SW 1271 (cell line): Measurements from ENCODE around the gene HDHD2.
"Not testable (repeated sequence)": the region's sequence is repeated elsewhere in the genome, so short reads cannot be mapped to it uniquely, and the experiment has no call there.

Experiments
- DNase-seq, 2 experiments: peaks; one replicate each; lab custom pipeline; 2025; lab: John Stamatoyannopoulos, UW

The HDHD2 gene, protein sequence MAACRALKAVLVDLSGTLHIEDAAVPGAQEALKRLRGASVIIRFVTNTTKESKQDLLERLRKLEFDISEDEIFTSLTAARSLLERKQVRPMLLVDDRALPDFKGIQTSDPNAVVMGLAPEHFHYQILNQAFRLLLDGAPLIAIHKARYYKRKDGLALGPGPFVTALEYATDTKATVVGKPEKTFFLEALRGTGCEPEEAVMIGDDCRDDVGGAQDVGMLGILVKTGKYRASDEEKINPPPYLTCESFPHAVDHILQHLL

GRCh38 chr18:47150029-47150823, at the start of gene HDHD2:
Gene HDHD2, minus strand, starts transcription at chr18:47150500. Its CDS starts 14,061 bp downstream, at chr18:47136439.
- DNase-seq: peak; percentile 17 to 63

DNA sequence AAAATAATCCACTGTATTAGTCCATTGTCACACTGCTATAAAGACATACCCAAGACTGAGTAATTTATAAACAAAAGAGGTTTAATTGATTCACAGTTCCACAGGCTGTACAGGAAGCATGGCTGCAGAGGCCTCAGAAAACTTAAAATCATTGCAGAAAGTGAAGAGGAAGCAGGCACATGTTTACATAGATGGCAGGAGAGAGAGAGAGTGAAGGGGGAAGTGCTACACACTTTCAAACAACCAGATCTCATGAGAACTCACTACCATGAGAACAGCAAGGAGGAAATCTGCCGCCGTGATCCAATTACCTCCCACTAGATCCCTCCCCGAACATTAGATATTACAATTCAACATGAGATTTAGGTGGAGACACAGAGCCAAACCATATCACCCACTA, 45.7 kb upstream of the HDHD2 start:
- DNase-seq: not testable (repeated sequence)

DNA sequence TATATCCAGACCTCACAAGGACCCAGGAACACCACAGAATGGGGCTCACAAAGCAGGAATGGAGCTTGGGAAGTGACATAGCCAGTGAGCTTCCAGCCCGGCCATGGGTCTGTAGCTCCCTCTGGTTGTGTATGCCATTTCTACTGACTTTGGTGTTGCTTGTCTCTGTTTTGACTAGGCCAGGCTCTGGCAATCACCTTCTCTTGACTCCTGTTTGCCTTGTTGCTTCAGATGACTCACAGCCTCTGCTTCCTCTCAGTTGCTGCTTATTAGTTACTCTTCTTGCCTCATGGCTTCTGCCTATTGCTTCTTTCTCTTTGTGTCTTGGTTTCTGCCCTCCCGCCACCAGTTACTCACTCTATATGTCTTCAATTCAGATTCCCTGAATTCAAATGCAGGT, 41.7 kb upstream of the HDHD2 start:
- no peak for DNase-seq

DNA sequence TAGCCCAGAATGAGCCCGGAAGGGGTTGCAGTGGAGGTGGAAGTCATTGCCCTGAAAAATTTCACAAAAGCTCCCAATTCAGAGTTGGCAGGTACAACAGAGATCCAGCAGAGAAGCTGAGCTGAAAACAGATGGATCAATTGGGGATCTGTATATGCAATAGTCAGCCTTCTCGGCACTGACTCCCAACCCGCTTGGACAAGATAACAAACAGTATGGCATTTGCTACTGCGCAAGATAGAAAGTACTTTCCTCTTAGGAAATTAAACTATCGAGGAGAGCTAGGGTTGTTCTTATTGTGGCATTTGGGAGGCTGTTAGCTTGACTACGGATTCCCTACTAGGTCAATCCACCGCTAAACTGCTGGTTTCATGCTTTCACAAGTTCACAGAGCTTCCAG, 37.4 kb upstream of the HDHD2 start:
- DNase-seq: no peak

- no peak for DNase-seq
These were observed 34.2 kb upstream of the HDHD2 start for GRCh38 chr18:47184419-47185050.

GRCh38 chr18:47182156-47182555, 31.9 kb upstream of the HDHD2 start:
- DNase-seq: not testable (repeated sequence)

DNA sequence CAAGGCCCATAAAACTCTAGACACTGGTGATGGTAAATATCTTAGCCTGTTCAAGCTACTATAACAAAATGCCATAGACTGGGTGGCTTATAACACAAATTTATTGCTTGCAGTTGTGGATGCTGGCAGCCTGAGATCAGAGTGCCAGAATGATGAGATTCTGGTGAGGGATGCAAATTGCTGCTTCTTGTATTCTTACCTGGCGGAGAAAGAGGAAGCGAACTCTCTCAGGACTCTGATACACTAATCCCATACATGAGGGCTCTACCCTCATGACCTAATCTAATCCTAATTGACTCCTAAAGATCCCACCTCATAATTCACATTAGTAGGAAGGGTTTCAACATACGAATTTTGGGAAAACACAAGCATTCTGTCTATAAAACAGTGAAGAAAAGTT, 30.5 kb upstream of the HDHD2 start:
- DNase-seq: no peak

- no peak for DNase-seq
These were observed 29.2 kb upstream of the HDHD2 start for GRCh38 chr18:47179520-47179919.

DNA sequence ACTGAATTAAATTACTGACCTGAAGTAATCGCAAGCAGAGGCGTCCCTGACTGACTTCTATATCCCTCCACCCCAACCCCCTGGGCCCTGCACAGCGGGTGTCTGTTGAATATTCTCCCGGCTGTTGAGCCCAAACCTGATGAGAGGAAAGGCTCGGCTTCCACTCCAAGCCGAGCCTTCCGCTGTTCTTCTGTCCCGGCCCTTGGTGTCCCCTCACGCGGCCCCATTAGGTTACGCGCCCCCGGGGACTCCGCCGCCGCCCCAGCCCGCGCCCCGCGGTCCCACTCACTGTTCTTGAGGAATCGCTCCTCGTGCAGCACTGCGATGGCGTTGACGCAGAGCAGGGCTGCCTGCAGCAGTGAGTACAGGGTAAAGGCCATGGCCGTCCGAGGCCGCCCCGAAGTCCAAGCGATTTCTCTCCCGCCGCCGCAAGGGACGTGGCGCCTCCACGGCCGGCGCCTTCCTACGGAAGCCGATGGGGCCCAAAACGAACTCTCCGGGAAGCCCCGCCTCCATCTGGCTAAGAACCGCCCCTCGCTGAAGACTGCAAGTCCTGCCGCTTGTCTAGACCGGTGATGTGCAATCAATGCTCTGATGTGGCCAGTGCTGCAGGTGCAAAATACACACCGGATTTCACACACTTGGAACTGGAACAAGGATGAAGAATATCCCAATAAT, 25.7 kb upstream of the HDHD2 start, which contains the start of gene IER3IP1:
Gene IER3IP1, minus strand, starts transcription at position 467 of the 678 bp plus-strand sequence. Its CDS starts 87 bp downstream, at position 380.
- peak; percentile 23 to 80 for DNase-seq

DNA sequence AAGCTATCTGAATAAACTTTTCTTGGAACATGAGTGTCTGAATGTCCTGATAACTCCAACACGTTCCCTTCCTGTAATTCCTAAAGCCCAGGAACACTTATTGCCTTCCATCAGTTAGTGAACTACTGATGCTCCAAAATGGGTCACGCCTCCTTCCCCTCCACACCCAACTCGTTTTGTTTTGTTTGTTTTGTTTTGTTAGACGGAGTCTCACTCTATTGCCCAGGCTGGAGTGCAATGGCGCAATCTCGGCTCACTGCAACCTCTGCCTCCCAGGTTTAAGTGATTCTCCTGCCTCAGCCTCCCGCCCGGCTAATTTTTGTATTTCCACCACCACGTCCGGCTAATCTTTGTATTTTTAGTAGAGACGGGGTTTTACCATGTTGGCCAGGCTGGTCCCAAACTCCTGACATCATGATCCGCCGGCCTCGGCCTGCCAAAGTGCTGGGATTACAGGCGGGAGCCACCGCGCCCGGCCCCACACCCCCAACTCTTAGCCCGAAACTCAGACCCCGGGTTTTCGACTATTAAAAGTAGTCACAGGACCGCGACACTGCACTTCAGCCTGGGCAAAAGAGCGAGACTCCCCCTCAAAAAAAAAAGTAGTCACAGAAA, 25.1 kb upstream of the HDHD2 start:
- DNase-seq: no peak

GRCh38 chr18:47174545-47175116, 24.3 kb upstream of the HDHD2 start:
- no peak for DNase-seq

GRCh38 chr18:47172476-47172875, 22.2 kb upstream of the HDHD2 start:
- DNase-seq: no peak

DNA sequence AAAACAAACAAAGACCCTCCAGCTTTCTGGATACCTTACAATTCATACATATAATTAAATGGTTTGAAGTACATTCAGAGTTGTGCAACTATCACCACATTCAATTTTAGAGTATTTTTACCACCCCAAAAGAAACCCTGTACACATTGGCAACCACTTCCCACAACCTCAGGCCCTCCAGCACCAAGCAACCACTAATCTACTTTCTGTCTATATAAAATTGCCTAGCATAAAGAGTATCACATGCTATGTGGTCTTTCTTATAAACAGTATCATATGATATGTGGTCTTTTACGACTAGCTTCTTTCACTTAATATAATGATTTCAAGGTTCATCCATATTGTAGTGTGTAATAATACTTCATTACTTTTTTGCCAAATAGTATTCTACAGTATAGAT, 18.6 kb upstream of the HDHD2 start:
- DNase-seq: no peak

GRCh38 chr18:47168509-47168908, 18.2 kb upstream of the HDHD2 start:
- DNase-seq: no peak

GRCh38 chr18:47166294-47166693, 16.0 kb upstream of the HDHD2 start:
- DNase-seq: no peak

DNA sequence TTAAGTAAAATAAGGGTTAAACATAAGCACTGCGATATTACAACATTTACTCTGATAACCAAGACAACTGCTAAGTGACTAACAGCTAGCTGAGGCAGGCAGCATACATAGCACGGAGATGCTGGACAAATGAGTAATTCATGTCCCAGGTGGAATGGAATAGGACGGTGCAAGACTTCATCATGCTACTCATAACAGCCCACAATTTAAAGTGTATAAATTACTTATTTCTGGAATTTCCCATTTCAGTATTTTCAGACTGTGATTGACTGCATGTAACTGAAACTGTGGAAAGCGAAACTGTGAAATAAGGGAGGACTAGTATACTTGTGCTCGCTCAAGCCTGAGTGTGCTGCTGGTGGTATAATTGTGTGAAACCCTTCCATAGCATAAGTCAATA, 12.9 kb upstream of the HDHD2 start:
- DNase-seq: no peak

GRCh38 chr18:47160256-47160655, 10.0 kb upstream of the HDHD2 start:
- DNase-seq: no peak

GRCh38 chr18:47158404-47158803, 8.1 kb upstream of the HDHD2 start:
- DNase-seq: not testable (repeated sequence)

DNA sequence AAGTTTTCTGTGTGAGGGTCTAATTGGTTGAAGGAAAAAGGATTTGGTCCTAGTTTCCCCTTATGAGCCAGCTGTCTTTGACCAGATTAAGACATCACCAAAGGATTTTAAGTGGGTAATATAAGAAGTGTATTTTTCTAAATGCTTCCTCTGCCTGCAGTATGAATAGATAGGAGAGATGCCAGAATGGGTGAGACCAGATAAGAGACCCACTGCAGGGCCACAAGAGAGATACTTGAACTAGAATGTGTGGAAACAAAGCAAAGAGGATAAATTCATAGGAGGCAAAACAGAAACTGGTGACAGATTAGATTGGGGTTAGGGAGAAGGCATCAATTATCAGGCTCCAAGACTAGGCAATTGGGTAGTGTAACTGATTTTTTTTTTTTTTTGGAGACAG, 1.1 kb upstream of the HDHD2 start:
- DNase-seq: no peak

DNA sequence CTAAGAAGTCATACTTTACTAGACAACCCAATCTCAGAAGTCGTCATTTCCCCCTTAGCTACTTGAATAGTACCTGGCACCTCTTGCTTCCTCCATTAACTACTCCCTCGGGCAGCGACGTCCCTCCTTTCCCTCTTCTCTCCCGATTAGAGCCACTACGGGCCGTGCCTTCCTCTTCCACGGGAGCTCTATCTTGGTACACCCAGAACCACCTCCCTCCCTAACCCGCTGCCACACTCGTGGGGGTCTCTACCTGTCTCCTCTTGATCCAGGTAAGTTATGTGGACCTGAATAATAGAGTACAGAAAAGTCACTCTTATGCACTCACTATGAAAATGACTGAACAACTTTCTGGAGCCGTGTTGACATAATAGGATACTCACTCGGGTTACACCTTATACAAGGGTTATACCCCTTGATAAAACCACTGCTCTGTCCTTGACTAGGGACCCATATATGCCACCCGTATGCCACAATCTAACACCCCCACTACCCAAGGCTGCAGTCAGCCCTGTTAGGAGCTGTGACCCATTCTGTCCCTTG, 595 bp upstream of the HDHD2 start:
- no peak for DNase-seq

- no peak for DNase-seq
These were observed 757 bp downstream of the HDHD2 start for GRCh38 chr18:47149457-47150028.
